Prostate gland (tissue), 2 donors: ENCODE measurements around the gene ATP10B. TPM values are rescaled to one million over a fixed set of nuclear protein-coding genes. Genes with fewer than 3 reads are reported as not detected.

Source experiments
- DNase-seq: peaks from one replicate; pipeline ENCODE4 v3.0.0-alpha.2; 2019; ENCODE audit warnings: low spot score
- H3K27ac ChIP-seq, 2 donors: fragments of 200-600 bp; sonication (generic); 2 replicates each; pipeline ENCODE4 v1.5.1; 2017 to 2019
- H3K27me3 ChIP-seq: fragments of 200-600 bp; sonication (generic); replicated peaks from 2 replicates; pipeline ENCODE4 v1.5.1; 2019; ENCODE audit not compliant: insufficient read depth
- H3K36me3 ChIP-seq, 2 donors: fragments of 200-600 bp; sonication (generic); 1 replicate in 1 of 2; 2 replicates in 1 of 2; pipeline versions ENCODE4 v1.5.1 to v1.8.1; 2017 to 2019
- H3K4me1 ChIP-seq: fragments of 200-600 bp; sonication (generic); replicated peaks from 2 replicates; pipeline ENCODE4 v1.5.1; 2019
- H3K4me3 ChIP-seq, 2 donors: fragments of 200-600 bp; sonication (generic); 2 replicates each; pipeline ENCODE4 v1.5.1; 2017 to 2019
- H3K9me3 ChIP-seq: fragments of 200-600 bp; sonication (generic); 2 replicates; pipeline ENCODE4 v1.5.1; 2017
- CTCF ChIP-seq, 4 experiments: fragments of 200-600 bp in 2 of 4; fragments of 450-650 bp in 2 of 4; sonication (generic) in 2 of 4; IDR thresholded peaks; 1 replicate in 3 of 4; 2 replicates in 1 of 4; pipeline ENCODE4 v1.5.1; 2016 to 2019; ENCODE audit warnings: antibody characterized with exemption in 4 of 4, mild to moderate bottlenecking in 2 of 4, moderate library complexity in 2 of 4
- POLR2A ChIP-seq: fragments of 450-650 bp; IDR thresholded peaks from one replicate; pipeline ENCODE4 v1.6.1; 2016; ENCODE audit warnings: antibody characterized with exemption, mild to moderate bottlenecking
- POLR2AphosphoS5 ChIP-seq: sonication (generic); formaldehyde crosslinking; IDR thresholded peaks from one replicate; pipeline ENCODE4 v1.6.1; 2017; ENCODE audit warnings: antibody characterized with exemption
- WGBS: methylation state at CpG from one replicate; pipeline ENCODE4 v1.1.5; 2018; 5-methylcytosine and 5-hydroxymethylcytosine counted together
- intact Hi-C: fragments of 100-400 bp; cut with DNase I; formaldehyde crosslinking; loops from one replicate; pipeline ENCODE4 v1.14.2; 2022
- total RNA-seq, 2 donors: library from RNA; depleted of rRNA; stranded (reverse); fragments of >200 nt; gene quantifications; one replicate each; pipeline ENCODE4 v1.1.0, GENCODE V29; 2016

ATP10B gene
- total RNA-seq, 2 donors from 2014 or later = 0.74 TPM; not detected in 1

GRCh38 chr5:160657068-160657507 is 194.9 kb downstream of the ATP10B start:
- no peaks in the 10 kb centered on the region for H3K4me1 ChIP-seq
- no peaks in the 10 kb centered on the region for H3K27me3 ChIP-seq
- intact Hi-C loops = no loop called here
- no peaks in the 10 kb centered on the region for H3K36me3 ChIP-seq
- 96% methylated on average over 1 of the region's 1 CpG for WGBS
- no peak overlapping the region for H3K4me3 ChIP-seq
- no peak overlapping the region for H3K27ac ChIP-seq
- TF ChIP-seq CTCF (IDR thresholded peaks at IDR 0.05) (no peak), POLR2AphosphoS5 (no peak), POLR2A (no peak)
- H3K9me3 ChIP-seq = no peaks in the 10 kb centered on the region
- no peak for DNase-seq

GRCh38 chr5:160655717-160656116 is 196.3 kb downstream of the ATP10B start:
- Histone ChIP-seq H3K36me3 (no peaks in the 10 kb centered on the region), H3K4me3 (no peak overlapping the region), H3K9me3 (no peaks in the 10 kb centered on the region), H3K27me3 (no peaks in the 10 kb centered on the region), H3K4me1 (no peaks in the 10 kb centered on the region), H3K27ac (no peak overlapping the region)
- intact Hi-C loops = no loop called here
- no peak for TF ChIP-seq POLR2A
- no peak for TF ChIP-seq POLR2AphosphoS5
- no peak for TF ChIP-seq CTCF (IDR thresholded peaks at IDR 0.05)
- 90% methylated on average over 8 of the region's 8 CpGs for WGBS
- DNase-seq = no peak

- no peak for DNase-seq
- no peak overlapping the region for H3K27ac ChIP-seq
- no peak for TF ChIP-seq POLR2A
- TF ChIP-seq CTCF (IDR thresholded peaks at IDR 0.05) = no peak
- TF ChIP-seq POLR2AphosphoS5 = no peak
- no peaks in the 10 kb centered on the region for H3K9me3 ChIP-seq
- no peaks in the 10 kb centered on the region for H3K27me3 ChIP-seq
- 85% methylated on average over 9 of the region's 9 CpGs for WGBS
- H3K36me3 ChIP-seq = no peaks in the 10 kb centered on the region
- no peaks in the 10 kb centered on the region for H3K4me1 ChIP-seq
- no peak overlapping the region for H3K4me3 ChIP-seq
- intact Hi-C loops = no loop called here
These were observed 200.0 kb downstream of the ATP10B start for GRCh38 chr5:160651692-160652645.

- intact Hi-C loops = no loop called here
- Histone ChIP-seq H3K27ac (no peak overlapping the region), H3K4me3 (no peak overlapping the region), H3K9me3 (no peaks in the 10 kb centered on the region), H3K36me3 (no peaks in the 10 kb centered on the region), H3K27me3 (no peaks in the 10 kb centered on the region), H3K4me1 (no peaks in the 10 kb centered on the region)
- no peak for DNase-seq
- no peak for TF ChIP-seq POLR2A
- no peak for TF ChIP-seq POLR2AphosphoS5
- peak in 1 of 4 experiments; percentile 5 for TF ChIP-seq CTCF (IDR thresholded peaks at IDR 0.05)
These were observed 202.7 kb downstream of the ATP10B start for GRCh38 chr5:160649304-160649703.

GRCh38 chr5:160646033-160646432 is 206.0 kb downstream of the ATP10B start:
- TF ChIP-seq POLR2AphosphoS5 (no peak), CTCF (IDR thresholded peaks at IDR 0.05) (no peak), POLR2A (no peak)
- Histone ChIP-seq H3K27me3 (no peaks in the 10 kb centered on the region), H3K4me1 (no peaks in the 10 kb centered on the region), H3K36me3 (no peaks in the 10 kb centered on the region), H3K27ac (no peak overlapping the region), H3K4me3 (no peak overlapping the region), H3K9me3 (no peaks in the 10 kb centered on the region)
- intact Hi-C loops = no loop called here
- DNase-seq = no peak
